SW480 (cell line): ENCODE data around the gene PFKM.

Experiments
- DNase-seq: peaks from one replicate; pipeline ENCODE4 v3.0.0-alpha.2; 2016; ENCODE audit warnings: low spot score

PFKM gene

DNA sequence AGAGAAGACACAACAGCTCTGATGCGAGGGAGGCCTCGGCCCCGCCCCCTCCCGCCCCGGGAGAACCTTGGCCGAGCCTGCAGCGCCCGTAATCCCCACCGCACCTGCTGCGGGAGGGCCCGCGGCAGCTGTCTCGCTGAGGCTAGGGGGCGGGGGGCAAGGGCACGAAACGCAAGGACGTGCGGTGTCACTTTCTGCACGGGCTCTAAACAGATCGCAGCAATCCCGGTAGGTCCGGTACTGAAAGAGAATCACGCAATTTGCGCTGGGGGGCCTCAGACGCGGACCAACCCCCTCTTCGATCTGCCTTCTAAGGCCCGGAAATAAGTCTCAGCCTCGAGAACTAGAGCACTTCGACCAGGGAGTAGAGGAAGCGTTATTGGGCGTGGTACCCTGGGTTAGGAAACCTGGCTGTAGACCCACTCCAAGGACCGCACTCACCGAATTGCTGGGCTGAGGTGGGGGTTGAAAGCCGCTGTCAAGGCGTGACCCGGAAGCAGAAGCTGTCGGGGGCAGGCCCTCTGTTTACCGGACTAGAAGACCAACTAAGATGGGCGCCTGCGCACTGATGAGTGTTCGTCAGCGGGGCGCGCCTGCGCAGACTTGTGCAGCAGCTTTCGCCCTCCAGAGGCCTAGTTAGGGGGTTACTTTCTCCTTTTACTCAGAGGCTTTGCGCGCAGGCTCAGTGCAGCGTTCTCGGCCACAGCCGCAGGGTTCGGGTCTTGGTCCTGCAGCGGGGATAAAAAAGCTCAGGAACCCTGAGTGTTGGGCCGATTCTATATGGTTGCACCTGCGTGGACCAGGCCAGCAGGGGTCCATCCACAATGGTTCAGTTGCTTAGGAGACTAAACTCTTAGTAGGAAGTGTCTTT, 38.1 kb downstream of the PFKM start, which contains the start of gene ASB8:
Gene ASB8 (minus strand): TSS at position 498 of the 871 bp plus-strand sequence. CDS start 4,019 bp downstream, outside the sequence.
- peak; percentile 98 for DNase-seq

DNA sequence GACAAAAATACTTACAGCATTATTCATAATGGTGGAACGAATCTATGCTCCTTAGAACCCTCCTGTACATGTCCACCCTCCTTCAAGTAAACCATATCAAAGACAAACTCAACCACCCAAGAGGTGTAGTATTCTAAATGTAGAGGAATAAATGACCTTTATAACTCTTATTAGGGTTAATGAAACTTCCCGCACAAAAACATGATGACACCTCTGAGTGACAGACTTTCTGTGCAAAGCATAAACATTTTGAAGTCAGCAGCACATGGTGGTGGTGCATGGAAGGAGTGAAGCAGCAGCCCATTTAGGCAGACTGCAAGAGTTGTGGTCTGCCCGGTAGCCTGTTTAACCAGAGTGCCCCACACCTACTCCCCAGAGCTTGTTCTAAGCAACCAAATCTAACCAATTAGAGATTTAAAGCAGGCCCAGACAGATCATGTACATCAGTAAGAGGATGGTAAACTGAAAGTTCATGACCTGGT, 38.8 kb downstream of the PFKM start:
- no peak for DNase-seq

DNA sequence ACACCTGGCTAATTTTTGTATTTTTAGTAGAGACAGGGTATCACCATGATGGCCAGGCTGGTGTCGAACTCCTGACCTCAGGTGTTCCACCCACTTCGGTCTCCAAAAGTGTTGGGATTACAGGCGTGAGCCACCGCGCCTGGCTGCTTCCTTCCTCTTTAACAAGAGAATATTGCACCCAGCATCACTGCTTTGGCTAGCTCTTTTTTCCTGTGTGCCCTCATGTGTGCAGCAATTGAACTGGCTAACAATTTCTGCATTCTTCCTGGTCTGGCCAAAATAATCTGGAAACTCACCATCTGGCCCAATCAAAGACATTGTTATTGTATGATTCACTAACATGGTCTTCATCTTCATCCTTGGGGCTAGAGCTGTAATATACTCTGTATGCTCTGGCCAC, 40.9 kb downstream of the PFKM start:
- no peak for DNase-seq

DNA sequence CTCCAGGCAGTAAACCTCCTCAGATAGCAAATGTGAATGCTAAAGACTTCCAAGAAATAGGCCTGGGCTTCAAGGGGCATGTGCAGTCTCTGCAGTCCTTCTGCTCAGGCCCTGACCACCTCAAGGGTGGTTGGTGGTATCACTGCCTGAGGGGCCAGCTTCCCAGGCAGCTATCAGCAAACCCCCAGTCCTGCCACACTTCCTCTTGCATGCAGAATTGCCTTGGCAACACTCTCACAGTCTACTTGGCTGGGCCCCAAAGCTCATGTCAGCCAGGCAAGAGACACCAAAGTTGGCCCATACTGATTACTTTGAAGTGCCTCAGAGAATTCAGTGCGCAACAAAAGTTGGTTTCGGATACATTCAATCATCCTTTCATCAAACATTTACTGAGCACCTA, 41.6 kb downstream of the PFKM start:
- DNase-seq, result no peak

DNA sequence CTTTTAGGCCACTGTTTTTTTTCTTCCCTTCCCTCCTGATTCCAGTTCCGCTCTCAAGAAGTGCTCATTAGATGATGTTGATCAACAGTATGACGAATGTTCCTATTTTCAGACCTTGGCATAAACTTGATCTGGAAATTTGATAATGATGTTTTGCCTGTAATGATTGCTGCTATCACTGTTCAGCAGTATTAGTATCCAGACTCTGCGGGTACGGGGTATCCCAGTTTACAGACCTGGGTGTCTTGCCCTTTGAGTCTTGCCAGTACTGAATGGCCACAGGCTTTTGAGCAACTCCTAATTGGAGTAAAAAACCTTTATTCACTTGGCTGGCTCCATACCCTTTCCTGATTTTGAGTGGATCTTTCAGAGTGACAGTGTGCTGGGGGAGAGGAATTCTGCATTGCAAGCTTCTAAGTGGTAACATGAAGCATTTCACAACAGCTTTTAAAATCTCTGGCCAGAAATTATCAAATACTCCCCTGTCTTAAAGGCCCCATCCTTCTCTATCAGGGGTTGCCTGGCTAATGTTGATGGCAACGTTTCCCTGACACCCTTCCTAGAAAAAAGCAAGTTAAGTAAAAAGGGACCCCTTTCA, 44.1 kb downstream of the PFKM start:
- DNase-seq, result no peak

DNA sequence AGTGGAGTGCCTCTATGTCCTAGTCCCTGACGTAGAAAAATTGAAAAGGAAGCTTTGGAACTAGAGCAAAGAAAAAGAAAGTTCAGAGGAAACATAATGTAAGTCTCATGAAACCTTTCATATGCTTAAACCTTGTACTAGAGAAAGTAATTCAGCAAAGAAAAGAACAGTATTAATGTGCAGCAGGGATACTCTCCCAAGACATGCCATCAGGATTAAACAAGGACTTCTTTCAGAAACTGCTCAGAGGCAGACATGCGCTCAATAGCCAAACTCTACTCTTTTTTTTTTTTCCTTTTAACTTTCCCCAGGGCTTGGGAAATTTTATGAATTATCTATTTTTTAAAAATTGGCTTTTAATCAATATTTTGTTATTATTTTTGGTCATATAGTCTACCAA, 45.3 kb downstream of the PFKM start:
- DNase-seq, result no peak

DNA sequence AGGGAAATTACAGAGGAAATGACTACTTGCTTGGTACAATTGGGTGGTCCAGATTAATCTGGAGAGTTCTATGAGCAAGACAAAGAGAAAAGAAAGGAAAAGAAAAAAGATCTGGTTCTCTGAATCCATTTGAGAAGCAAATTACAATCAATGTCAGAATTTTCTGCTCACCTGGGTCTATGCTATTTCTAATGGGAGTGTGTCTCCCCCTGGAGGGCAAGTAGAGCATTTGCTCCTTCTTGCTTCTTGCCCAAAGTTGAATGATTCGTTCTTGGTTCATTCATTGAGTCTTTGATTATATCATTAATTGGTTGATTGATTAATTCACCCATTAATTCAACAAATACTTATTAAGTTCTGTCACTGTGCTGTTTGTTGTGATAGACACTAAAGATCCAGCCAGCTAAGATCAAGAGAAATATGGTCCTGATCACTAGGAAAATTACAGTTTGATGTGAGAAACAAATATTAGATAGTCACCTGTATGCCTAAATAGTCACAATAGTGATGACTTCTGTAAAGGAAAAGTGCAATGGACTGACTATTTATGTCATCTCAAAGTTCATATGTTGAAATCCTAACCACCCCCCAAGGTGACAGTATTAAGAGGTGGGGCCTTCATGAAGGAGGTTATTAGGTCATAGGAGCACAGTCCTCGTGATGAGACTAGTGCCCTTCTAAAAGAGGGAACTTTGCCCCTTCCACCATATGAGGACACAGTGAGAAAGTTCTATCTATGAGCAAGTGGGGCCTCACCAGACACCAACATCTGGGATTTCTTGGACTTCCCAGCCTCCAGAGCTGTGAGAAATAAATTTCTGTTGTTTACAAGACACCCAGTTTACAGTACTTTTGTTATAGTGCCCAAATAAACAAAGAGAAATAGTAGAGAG, 46.2 kb downstream of the PFKM start:
- DNase-seq, result peak; percentile 60

DNA sequence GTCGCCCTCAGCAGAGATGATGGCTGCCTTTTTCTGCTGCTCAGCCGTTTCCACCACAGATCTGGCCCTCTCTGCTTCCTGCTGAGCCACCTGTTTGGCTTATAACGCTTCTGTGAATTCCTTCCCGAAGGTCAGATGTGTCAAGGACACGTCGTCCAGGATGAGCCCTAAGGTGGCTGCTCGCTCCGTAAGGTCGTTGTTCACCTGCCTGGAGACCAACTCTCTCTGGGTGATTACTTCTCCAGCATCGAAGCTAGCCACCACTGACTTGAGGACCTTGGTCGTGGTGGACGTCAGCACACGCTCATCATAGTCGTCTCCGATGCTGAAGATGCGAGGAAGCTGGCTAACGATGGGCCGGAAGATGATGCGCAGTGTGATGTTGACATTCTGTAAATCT, 49.8 kb downstream of the PFKM start:
- no peak for DNase-seq

DNA sequence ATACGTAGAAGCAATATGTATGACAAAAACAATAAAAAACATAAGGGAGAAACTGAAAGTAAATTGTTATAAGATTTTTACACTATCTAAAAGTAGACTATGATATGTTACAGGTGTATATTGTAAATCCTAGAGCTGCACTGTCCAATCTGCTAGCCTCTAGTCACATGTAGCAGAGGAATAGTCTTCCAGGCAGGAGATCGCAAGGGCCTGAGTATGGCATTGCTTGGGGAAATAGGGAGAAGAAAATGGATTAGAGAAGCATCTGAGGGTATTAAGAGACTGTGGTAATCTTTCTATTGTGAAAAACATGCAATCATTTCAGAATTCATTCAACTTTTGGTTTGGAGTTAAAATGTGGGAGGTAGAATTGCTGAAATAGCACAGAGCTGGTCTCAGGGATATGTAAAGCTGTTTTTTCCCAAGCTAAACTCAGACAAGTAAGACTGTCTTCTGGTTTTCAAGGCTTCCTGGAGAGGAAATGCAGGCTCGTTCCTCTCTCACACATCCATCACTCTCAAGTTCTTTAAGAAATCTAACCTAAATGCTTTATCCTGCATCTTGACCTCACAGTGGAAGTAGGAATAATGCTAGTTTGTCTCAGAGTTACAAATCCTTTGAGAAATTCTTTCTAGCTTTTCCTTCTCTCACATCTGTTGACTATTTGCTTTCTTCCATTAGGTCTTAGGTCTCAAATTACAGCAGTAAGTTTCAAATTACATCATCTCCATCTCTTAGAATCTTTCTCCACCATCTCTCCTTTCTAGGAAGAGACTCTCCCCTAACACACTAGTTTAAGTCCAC, 56.7 kb downstream of the PFKM start:
- no peak for DNase-seq

DNA sequence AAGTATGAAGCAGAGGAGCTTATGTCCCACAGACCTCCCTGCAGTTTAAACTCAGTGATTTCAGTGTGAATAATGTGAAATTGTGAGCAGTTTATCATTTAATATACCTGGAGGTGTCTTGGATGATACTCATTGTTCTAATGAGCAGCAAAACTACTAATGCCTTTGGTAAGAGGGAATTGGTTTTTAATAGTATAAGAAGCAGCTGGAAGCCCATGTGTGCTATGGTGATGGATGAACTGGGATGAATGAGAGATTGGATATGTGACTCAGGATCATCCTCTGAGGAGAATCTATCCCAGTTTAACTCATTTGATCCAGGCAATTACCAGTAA, 57.2 kb downstream of the PFKM start:
- no peak for DNase-seq

DNA sequence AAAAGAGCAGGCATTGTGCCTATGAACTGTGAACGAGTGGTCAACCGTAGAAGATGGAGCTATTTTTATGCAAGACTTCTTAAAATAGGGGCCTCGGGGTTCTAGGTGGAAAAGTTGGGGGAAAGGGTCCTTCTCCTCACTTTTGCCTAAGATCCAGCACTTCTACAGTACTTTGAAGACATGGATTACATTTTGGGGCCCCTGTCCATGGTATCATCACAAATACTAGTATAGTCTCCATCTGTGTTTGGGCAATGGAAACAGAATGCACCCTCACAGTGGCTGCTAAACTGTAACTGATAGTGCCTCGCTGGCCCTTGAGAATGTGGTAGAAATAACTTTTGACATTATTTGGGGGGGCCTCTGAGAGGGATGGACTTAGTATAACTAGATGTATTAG, 58.8 kb downstream of the PFKM start:
- no peak for DNase-seq

DNA sequence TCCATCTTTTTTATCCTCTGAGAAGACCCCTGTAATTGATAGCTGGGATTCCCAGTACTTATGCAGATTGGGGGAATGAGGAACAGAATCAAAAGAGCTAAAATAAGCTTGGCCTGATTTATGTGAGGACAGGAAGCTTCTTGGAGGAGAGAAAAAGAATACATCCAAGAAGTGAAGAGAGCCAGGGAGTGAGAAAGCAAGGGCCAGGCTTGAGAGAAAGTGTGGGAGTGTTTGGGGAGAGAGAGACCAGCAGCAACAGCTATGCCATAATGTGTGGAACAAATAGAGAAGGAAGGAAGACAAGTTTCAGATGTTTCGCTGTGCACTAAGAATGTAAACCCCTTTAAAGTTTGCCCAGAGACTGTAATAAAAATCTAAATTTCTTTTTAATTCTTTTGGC, 60.3 kb downstream of the PFKM start:
- DNase-seq, result no peak

DNA sequence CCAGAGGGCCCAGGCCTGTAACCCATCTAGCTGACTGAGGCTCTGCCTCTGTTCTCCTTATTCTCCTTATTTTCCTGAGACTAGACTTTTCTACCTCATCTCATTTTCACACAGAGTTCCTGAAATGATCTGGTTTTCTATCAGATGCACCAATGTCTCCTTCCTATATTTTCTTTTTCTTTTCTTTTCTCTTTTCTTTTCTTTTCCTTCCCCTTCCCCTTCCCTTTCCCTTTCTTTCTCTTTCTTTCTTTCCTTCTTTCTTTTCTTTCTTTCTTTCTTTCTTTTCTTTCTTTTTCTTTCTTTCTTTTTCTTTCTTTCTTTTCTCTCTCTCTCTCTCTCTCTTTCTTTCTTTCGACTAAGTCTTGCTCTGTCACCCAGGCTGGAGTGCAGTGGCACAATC, 61.3 kb downstream of the PFKM start:
- no peak for DNase-seq

DNA sequence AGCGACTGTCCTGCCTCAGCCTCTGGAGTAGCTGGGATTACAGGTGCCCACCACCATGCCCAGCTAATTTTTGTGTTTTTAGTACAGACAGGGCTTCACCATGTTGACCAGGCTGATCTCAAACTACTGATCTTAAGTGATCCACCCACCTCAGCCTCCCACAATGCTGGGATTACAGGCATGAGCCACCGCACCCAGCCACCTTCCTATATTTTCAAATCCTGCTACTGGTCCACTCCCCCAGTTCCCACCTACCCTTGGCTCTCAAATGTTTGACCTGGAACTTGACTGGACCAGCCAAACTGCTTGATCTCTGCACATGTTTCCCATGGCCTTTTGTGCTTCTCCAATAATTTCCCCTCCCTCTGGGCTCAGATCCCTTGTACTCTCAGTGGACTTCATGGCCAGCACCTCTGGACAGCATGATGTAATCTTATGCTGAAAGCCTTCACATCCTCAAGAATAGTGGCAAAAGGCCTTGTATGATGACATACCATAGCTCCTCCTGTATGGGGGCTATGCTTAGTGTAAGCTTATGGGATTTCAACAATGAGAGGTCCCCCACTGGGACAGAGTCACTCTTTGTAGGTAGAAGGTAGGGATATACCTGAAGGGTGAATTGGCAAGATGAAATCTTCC, 61.8 kb downstream of the PFKM start:
- no peak for DNase-seq

DNA sequence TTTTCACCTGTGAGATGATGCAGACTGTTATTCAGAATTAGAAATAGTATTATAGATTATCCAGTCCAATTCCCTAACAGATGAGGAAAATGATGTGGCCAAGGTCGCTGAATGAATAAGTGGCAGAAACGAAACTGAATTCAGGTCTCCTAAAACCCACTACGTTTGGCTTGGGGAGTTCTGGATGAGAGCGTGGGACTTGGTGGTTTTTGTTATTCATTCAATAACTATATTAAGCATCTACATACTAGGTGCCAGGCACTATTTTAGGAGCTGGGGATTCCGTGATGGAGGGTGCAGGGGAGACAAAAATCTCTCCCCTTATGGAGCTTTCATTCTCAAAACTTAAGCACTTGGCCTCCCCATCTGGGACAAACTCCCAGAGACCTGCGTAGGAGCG, 63.5 kb downstream of the PFKM start:
- no peak for DNase-seq

DNA sequence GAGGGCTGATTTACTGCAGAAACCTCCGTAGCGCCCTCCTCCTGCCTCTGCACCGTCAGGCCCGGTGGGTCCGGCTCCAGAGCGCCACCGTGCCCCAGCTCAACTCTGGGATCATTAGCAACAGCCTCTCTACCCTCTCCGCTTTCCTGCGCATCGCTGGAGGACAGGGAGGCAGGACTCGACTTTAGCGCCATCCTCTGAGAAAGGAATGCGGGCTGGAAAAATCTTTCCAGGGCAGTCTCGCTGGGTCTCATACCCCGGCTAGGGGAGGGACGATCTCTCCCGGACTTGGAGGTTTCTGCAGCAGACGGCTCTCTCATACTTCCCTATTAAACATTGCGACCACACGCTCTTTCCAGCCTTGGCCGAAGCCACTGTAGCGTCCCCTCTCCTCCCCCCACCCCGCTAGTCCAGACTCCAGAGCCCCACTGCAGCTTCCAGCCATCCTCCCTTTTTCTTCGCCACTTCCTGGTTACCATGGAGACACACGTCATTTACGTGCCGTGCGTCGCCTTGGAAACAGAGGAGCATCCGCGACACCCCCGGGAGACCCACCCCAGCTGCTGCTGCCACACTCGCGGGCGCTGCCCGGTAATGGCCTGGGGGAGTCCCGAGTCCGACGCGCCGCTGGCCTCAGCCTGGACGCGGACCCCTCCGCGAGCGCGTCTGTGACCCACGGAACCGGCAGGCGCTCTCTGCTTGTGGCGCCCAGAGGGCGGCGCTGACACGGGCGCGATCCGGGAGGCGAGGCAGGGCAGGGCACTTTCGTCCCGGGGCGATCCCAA, 64.1 kb downstream of the PFKM start, which contains the start of gene CCDC184:
Gene CCDC184 (plus strand): TSS at position 554 of the 785 bp plus-strand sequence. CDS start 479 bp downstream, outside the sequence.
- DNase-seq, result peak; percentile 68

DNA sequence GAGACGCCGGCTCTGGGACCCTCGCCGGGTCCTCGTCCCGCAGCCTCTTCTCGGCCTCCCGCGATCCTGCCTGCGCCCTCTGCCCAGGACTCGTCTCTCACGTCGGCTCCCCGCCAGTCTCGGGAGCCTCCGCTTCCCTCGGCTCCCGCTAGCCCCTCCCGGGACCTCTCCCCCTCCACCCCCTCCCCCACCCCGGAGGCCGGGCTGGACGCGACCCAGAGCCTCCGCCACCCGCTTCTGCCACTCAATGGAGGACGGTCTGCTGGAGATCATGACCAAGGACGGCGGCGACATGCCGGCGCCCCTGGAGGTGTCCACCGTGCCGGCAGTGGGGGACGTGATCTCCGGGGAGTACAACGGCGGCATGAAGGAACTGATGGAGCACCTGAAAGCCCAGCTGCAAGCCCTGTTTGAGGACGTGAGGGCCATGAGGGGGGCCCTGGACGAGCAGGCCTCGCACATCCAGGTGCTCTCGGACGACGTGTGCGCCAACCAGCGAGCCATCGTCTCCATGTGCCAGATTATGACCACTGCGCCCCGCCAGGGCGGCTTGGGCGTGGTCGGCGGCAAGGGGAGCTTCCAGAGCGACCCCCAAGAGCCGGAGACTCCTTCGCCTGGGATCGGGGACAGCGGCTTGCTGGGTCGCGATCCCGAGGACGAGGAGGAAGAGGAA, 64.8 kb downstream of the PFKM start:
- no peak for DNase-seq

DNA sequence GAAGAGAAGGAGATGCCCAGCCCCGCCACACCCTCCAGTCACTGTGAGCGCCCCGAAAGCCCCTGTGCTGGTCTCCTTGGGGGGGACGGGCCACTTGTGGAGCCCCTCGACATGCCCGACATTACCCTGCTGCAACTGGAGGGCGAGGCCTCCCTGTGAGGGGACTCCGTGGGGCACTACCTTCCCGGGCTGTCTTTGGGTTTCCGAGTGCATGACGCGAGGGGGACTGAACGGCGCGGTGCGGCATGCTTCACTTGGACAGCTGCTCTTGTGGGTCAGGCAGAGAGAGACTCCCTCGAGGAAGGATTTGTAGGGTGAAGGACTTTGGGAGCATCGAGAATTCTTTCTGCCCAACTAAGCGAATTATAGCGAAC, 65.4 kb downstream of the PFKM start:
- no peak for DNase-seq

DNA sequence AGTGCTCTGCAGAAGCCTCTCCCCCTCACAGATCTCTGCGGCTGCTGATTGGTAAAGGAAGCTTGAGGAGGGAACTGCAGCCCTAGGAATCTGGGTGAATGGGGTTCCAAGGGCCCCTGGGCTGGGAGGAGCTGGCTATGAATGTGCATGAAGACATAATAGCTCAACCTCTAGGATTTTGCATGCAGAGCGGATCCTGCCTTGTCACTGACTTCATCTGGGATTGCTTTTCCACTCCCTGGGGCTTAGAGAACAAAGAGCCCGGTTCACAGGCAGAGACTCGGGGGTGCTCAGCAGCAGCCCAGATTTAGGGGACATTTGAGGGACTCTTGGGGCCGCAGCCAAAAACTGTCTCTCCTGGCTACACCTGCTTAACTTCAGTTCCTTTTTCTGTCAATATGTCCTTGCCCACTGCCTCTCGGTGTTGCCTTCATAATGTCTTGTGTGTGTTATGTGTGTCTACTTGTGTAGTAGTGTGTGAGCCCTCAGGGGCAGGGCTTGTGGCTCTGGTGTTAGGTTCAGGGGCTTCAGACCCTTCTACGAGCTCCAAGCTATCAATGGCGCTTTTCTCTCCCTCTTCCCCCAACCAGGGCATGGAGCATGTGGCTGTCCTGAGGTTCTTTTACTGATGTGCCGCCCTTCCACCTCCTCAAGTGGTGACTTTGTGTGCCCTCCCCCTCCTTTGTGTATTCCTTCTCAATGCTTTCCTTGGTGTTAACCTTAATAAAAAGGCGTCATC, 66.2 kb downstream of the PFKM start:
- DNase-seq, result no peak
